ENCODE results near the gene TUT4. TPM values are rescaled to one million over a fixed set of nuclear protein-coding genes. Genes with fewer than 3 reads are reported as not detected.

Gene TUT4
- total and polyA plus RNA-seq, 2 donors (not counting 1 experiment from before 2014, with no cell fraction given), result 29.3 to 37.5 TPM

DNA sequence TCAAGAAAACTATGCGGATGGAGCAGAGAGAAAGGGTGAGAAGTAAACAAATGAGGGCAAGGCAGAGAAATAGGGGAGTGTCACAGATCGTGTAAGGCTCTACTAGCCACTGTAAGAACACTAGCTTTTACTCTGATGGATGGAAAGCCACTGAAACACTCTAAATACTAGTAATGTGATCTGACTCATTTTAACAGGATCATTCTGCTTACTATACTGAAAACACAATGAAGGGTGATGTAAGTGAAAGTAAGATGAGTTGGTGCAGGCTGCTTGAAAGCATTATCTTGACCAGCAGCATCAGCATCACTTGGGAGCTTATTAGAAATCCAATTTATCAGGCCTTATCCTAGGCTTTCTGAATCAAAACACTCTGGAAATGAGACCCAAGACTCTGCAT is 32.7 kb downstream of the TUT4 start:
- no peaks in the 10 kb centered on the region for H3K9me3 ChIP-seq (ENCODE audit: control insufficient read depth, insufficient read depth, low read depth, low read length)
- no peak overlapping the region for H3K9ac ChIP-seq (ENCODE audit: insufficient read depth, low read length)
- no peaks in the 10 kb centered on the region for H3K27me3 ChIP-seq (ENCODE audit: control insufficient read depth, insufficient read depth, low read length)
- no peak overlapping the region for H3K4me2 ChIP-seq (ENCODE audit: extremely low read depth, insufficient read depth, low read length)
- no peak for TF ChIP-seq EZH2 (IDR thresholded peaks at IDR 0.05; ENCODE audit: low read length, missing control alignments)
- TF ChIP-seq, protein P1, sequence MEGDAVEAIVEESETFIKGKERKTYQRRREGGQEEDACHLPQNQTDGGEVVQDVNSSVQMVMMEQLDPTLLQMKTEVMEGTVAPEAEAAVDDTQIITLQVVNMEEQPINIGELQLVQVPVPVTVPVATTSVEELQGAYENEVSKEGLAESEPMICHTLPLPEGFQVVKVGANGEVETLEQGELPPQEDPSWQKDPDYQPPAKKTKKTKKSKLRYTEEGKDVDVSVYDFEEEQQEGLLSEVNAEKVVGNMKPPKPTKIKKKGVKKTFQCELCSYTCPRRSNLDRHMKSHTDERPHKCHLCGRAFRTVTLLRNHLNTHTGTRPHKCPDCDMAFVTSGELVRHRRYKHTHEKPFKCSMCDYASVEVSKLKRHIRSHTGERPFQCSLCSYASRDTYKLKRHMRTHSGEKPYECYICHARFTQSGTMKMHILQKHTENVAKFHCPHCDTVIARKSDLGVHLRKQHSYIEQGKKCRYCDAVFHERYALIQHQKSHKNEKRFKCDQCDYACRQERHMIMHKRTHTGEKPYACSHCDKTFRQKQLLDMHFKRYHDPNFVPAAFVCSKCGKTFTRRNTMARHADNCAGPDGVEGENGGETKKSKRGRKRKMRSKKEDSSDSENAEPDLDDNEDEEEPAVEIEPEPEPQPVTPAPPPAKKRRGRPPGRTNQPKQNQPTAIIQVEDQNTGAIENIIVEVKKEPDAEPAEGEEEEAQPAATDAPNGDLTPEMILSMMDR (conservative IDR thresholded peaks at IDR 0.05 in 1 of 2, IDR thresholded peaks at IDR 0.05 in 1 of 2; ENCODE audit: low read depth in 1 of 2, low read length in 2 of 2), result no peak
- no peaks in the 10 kb centered on the region for H4K20me1 ChIP-seq (ENCODE audit: control insufficient read depth, extremely low read depth, insufficient read depth, low read length)
- no peaks in the 10 kb centered on the region for H3K4me1 ChIP-seq (ENCODE audit: control insufficient read depth, extremely low read depth, insufficient read depth, low read length)
- H2AFZ ChIP-seq (ENCODE audit: low read length), result no peak overlapping the region
- DNase-seq (ENCODE audit: low read depth in 2 of 2), result peak; percentile 22 to 86
- no peak overlapping the region for H3K4me3 ChIP-seq (replicated peaks in 1 of 4; ENCODE audit: control extremely low read depth in 1 of 4, insufficient read depth in 1 of 4, low read depth in 3 of 4, low read length in 4 of 4)
- H3K36me3 ChIP-seq (ENCODE audit: control insufficient read depth, insufficient read depth, low read length), result no peaks in the 10 kb centered on the region
- H3K27ac ChIP-seq (ENCODE audit: insufficient read depth, low read length), result no peak overlapping the region
- no peaks in the 10 kb centered on the region for H3K79me2 ChIP-seq (ENCODE audit: control insufficient read depth, insufficient read depth, low read length)

DNA sequence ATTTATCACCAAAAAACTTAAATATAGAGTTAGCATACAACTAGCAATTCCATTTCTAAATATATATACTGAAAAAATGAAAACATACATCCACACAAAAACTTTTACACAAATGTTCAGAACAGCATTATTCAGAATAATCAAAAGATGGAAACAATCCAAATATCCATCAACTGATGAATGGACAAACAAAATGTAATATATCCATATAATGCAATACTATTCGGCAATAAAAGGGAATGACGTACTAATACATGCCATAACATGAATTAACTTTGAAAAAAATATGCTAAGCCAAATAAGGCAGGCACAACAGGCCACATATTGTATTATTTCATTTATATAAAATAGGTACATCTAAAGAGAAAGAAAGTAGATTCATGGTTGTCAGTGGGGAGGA is 33.9 kb downstream of the TUT4 start:
- H3K4me1 ChIP-seq (ENCODE audit: control insufficient read depth, extremely low read depth, insufficient read depth, low read length), result no peaks in the 10 kb centered on the region
- H3K4me3 ChIP-seq (replicated peaks in 1 of 4; ENCODE audit: control extremely low read depth in 1 of 4, insufficient read depth in 1 of 4, low read depth in 3 of 4, low read length in 4 of 4), result no peak overlapping the region
- no peak overlapping the region for H3K4me2 ChIP-seq (ENCODE audit: extremely low read depth, insufficient read depth, low read length)
- H3K79me2 ChIP-seq (ENCODE audit: control insufficient read depth, insufficient read depth, low read length), result no peaks in the 10 kb centered on the region
- no peak for DNase-seq (ENCODE audit: low read depth in 2 of 2)
- no peak overlapping the region for H3K27ac ChIP-seq (ENCODE audit: insufficient read depth, low read length)
- no peaks in the 10 kb centered on the region for H4K20me1 ChIP-seq (ENCODE audit: control insufficient read depth, extremely low read depth, insufficient read depth, low read length)
- H3K9ac ChIP-seq (ENCODE audit: insufficient read depth, low read length), result no peak overlapping the region
- no peaks in the 10 kb centered on the region for H3K9me3 ChIP-seq (ENCODE audit: control insufficient read depth, insufficient read depth, low read depth, low read length)
- H3K27me3 ChIP-seq (ENCODE audit: control insufficient read depth, insufficient read depth, low read length), result no peaks in the 10 kb centered on the region
- H3K36me3 ChIP-seq (ENCODE audit: control insufficient read depth, insufficient read depth, low read length), result no peaks in the 10 kb centered on the region
- TF ChIP-seq EZH2 (IDR thresholded peaks at IDR 0.05; ENCODE audit: low read length, missing control alignments), result no peak
- TF ChIP-seq, protein P1 (conservative IDR thresholded peaks at IDR 0.05 in 1 of 2, IDR thresholded peaks at IDR 0.05 in 1 of 2; ENCODE audit: low read depth in 1 of 2, low read length in 2 of 2), result no peak
- H2AFZ ChIP-seq (ENCODE audit: low read length), result no peak overlapping the region

DNA sequence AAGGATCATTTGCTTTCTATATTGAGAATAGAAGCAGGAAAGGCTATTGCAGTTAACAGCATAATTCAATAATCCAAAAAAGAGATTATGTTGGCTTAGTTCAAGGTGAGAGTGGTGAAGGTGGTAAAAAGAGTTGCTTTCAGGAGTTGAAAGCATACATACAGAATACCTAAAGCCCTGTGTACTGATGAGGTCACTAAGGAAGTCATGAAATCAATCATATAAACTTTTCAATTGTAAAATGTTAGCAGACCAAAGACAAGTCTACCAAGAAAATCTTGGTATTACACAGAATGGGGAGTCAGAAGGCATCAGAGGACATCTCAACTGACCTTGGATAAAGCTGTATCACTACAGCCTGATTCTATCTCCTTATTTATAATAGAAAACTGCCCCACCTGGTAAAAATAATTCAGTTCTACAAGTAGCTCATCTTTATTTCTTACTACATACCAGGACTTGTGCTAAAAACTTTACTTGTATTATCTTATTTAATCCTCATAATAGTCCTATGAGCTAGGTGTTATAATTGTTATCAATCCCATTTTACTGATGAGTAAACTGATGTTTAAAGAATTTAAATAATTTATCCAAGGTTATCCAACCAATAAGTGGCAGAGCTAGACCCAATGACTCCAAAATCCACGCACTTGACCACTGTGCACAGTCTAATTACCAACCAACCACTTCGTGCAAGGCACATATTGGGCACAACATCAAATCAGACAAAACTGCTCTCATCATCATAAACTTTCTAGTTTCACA is 40.9 kb downstream of the TUT4 start:
- H3K4me2 ChIP-seq (ENCODE audit: extremely low read depth, insufficient read depth, low read length), result no peak overlapping the region
- H3K4me1 ChIP-seq (ENCODE audit: control insufficient read depth, extremely low read depth, insufficient read depth, low read length), result no peaks in the 10 kb centered on the region
- no peak for TF ChIP-seq EZH2 (IDR thresholded peaks at IDR 0.05; ENCODE audit: low read length, missing control alignments)
- TF ChIP-seq, protein P1 (conservative IDR thresholded peaks at IDR 0.05 in 1 of 2, IDR thresholded peaks at IDR 0.05 in 1 of 2; ENCODE audit: low read depth in 1 of 2, low read length in 2 of 2), result no peak
- no peak for DNase-seq (ENCODE audit: low read depth in 2 of 2)
- no peaks in the 10 kb centered on the region for H4K20me1 ChIP-seq (ENCODE audit: control insufficient read depth, extremely low read depth, insufficient read depth, low read length)
- H3K27me3 ChIP-seq (ENCODE audit: control insufficient read depth, insufficient read depth, low read length), result no peaks in the 10 kb centered on the region
- H3K27ac ChIP-seq (ENCODE audit: insufficient read depth, low read length), result no peak overlapping the region
- no peak overlapping the region for H3K9ac ChIP-seq (ENCODE audit: insufficient read depth, low read length)
- H3K4me3 ChIP-seq (replicated peaks in 1 of 4; ENCODE audit: control extremely low read depth in 1 of 4, insufficient read depth in 1 of 4, low read depth in 3 of 4, low read length in 4 of 4), result no peak overlapping the region
- H3K36me3 ChIP-seq (ENCODE audit: control insufficient read depth, insufficient read depth, low read length), result no peaks in the 10 kb centered on the region
- no peaks in the 10 kb centered on the region for H3K79me2 ChIP-seq (ENCODE audit: control insufficient read depth, insufficient read depth, low read length)
- H3K9me3 ChIP-seq (ENCODE audit: control insufficient read depth, insufficient read depth, low read depth, low read length), result no peaks in the 10 kb centered on the region
- no peak overlapping the region for H2AFZ ChIP-seq (ENCODE audit: low read length)
